ENCODE data around the gene AIMP1.
"Not testable (repeated sequence)": the region's sequence is repeated elsewhere in the genome, so short reads cannot be mapped to it uniquely, and the experiment has no call there.

Gene AIMP1

DNA sequence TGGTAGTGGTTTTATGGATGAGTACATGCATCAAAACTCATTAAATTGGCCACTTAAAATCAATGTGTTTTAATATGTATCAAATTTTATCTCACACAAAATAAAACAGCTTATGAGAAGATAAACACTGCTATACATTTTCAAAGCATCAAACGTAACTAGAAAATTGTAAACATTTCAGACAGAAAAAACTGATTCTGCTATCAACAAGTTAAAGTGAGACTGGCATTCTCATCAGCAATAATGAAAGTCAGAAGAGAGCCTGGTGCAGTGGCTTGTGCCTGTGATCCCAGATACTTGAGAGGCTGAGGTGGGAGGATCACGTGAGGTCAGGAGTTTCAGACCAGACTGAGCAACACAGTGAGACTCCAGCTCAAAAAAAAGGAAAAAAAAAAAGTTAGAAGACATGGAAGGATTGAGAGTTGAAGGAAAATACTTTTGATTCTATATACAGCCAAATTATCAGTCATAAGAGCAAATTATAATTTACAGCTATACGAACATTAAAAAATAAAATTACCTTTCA is 3.3 kb upstream of the AIMP1 start:
- no peak for DNase-seq

DNA sequence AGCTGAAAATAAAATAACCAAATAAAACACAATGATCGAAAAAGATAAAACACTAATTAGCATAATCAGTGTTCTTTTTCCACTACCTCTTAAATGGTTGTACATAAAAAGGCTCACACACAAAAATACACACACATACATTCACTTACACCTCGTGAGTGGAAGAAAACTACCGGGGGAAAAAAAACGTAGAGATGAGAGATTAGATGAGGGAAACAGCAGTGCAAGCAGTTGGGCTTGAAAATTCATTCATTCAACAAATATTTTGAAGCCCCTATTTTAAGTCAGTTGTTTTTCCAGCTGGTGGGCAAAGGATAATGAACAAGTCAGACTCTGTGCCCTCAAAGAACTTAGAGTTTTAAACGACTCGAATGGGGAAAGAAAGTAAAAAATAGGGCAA is 1.4 kb upstream of the AIMP1 start:
- no peak for DNase-seq

DNA sequence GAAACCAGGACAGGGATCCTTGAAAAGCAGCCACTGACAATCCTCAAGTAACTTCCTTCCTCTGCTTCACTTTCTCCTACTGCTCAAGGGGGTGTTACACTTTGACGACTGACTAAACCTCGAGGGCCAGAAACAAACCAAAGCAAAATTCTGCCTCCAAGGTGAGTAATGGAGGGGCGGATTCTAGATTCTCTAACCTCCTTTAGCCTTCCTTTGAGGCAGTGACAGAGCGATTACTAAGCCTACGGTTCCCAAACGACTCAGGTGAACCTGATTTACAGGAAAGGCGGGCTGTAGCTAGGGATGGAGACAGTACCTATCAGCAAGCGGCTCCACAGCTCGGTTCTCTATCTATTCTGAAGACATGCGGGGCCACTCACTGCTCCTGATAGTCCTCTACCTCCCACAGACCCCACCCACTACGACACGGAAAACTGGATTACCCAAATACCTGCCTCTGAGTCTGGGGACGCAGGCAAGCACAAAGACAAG is 828 bp upstream of the AIMP1 start:
- no peak for DNase-seq

DNA sequence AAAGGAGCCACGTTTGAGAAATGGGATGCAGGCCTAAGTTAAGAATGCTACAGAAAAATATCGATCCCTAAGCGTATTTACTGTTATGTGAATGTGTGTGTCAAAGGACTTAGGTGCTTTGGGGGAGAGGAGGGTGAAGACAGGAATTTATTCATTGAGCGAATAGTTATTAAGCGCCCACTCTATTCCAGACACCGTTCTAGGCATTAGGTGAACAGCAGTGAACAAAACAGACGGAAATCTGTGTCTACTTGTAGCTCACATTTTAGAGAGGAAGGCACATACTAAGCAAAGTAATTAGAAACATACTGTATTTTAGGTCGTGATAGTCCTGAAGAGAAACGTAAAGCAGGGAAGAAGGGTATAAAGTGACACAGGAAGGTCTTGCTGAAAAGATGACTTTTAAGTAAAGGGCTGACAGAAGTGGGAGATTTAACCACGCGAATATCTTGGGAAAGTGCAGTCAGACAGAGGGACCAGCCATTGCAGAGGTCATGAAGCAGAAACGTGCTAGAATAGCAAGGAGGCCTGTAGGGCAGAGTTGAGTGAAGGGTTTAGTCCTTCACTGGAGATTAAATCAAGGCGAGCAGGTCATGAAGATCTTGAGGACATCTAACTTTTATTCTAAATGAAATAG is 541 bp downstream of the AIMP1 start:
- no peak for DNase-seq

DNA sequence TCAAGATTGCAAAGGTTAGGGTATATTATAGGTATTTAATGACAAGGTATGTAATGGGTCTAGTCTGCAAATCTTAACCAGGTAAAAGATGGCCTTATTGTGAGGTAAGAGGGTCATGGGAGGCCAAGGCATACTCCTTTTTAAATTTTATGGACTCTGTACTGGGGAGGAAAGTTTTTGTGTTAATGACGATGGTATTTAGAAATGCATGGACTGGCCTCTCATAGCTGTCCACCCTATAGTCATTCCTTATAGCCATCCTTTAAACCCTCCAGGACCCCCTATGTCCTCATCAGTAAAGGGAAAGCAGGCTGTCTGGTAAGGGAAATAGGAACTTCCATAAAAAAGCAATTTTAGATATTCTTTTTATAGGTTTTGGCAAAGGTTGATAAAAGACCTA is 1.5 kb downstream of the AIMP1 start:
- no peak for DNase-seq

GRCh38 chr4:106318511-106318910 is 2.2 kb downstream of the AIMP1 start:
- DNase-seq = no peak

- no peak for DNase-seq
These were observed 3.9 kb downstream of the AIMP1 start for GRCh38 chr4:106320235-106320634.

DNA sequence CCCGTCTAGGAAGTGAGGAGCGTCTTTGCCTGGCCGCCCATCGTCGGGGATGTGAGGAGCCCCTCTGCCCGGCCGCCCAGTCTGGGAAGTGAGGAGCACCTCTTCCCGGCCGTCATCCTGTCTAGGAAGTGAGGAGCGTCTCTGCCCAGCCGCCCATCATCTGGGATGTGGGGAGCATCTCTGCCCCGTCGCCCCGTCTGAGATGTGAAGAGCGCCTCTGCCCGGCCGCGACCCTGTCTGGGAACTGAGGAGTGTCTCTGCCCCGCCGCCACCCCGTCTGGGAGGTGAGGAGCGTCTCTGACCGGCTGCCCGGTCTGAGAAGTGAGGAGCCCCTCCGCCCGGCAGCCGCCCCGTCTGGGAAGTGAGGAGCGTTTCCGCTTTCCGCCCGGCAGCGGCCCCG is 4.8 kb downstream of the AIMP1 start:
- not testable (repeated sequence) for DNase-seq

GRCh38 chr4:106321814-106322213 is 5.5 kb downstream of the AIMP1 start:
- not testable (repeated sequence) for DNase-seq

DNA sequence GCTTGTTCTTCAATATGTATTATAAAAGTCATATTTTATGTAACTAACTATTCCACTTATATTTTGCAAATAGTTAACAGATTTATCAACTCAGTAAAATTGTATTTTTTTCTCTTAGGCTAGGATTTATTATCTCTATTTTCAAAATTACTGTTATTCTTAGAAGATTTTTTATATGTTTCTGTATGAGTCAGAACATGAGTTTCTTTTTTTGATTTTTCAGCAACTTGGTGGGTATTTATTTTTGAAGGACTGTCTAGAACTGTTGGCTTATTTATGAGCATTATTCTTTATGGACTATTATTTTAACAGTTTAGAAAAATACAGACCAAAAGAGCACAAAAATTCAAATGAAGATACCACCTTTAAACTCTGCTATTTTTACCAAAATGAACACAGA is 6.8 kb downstream of the AIMP1 start:
- DNase-seq = no peak

DNA sequence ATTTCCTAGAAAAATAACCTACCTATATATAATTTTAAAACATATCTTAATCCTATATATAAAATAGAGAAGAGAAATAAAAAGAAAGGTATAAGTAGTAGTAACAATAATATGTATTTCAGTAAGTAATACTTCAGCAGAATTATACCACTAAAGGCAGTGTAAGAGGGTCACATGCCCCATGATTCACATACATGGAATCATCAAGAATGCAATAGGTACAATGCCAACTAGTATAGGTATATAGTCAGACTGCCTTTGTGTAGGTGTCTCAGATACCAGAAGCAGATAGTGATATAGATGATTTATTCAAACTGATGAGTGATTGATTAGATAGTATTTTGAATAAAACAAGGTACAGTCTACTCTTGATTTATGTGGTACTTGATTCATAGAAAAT is 9.4 kb downstream of the AIMP1 start:
- no peak for DNase-seq

DNA sequence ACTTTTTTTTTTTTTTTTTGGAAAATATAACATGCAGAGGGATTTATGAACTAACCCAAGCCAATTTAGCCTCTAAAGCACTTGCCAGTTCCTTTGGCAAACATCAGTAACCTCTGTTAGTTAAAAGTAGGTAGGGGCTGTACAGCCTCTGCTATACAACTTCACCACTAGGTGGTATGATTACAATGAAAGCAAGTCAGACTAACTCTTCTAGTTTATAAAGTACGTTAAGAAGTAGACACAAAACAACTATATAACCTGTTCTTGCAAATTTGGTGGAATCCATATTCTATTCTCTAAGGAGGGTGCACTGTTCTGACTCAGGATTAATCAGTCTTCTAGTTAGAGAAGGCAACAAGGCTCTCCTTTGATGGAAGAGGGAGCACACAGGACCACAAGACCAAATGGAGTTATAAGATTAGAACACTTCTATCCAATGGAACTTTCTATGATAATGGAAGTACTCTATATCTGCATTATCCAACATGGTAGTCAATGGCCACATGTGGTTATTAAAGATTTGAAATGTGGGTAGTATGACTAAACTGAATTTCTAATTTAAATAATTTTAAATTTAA is 12.8 kb downstream of the AIMP1 start:
- DNase-seq = no peak

- DNase-seq = no peak
These were observed 16.8 kb downstream of the AIMP1 start for GRCh38 chr4:106333186-106333585.

GRCh38 chr4:106334741-106335470 is 18.6 kb downstream of the AIMP1 start:
- no peak for DNase-seq

DNA sequence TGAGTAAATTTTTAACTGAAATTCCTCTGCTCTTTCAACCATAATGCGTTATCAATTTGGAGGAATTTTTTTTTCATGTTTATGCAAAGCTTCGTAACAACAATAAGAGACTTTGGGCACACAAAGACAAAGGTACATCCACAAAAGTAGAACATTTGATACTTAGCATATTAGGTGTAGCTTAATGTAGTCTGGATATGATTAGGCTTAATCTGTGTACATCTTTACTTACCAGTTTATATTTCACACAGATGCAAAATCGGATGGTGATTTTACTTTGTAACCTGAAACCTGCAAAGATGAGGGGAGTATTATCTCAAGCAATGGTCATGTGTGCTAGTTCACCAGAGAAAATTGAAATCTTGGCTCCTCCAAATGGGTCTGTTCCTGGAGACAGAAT is 20.3 kb downstream of the AIMP1 start:
- DNase-seq = no peak

DNA sequence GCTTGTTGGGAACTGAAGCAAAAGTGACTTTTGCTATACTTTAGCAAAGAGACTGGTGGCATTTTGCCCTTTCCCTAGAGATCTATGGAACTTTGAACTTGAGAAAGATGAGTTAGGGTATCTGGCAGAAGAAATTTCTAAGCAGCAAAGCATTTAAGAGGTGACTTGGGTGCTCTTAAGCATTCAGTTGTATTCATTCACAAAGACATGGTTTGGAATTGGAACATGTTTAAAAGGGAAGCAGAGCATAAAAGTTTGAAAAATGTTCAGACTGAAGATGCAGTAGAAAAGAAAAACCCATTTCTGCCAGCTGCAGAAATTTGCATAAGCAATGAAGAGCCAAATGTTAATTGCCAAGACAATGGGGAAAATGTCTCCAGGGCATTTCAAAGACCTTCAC is 21.6 kb downstream of the AIMP1 start:
- DNase-seq = no peak

- no peak for DNase-seq
These were observed 22.3 kb downstream of the AIMP1 start for GRCh38 chr4:106338671-106339070.

- DNase-seq = no peak
These were observed 23.1 kb downstream of the AIMP1 start for GRCh38 chr4:106339431-106339830.

DNA sequence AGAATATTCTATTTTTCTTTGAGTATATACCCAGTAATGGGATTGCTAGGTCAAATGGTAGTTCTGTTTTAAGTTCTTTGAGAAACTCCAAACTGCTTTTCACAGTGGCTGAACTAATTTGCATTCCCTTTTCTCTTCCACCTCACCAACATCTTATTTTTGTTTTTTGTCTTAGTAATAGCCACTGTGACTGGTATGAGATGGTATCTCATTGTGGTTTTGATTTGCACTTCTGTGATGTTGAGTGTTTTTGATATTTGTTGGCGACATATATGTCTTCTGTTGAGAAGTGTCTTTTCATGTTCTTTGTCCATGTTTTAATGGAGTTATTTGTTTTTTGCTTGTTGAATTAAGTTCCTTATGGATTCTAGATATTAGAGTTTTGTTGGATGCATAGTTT is 24.4 kb downstream of the AIMP1 start:
- DNase-seq = no peak

GRCh38 chr4:106343865-106344646 is 27.7 kb downstream of the AIMP1 start:
- DNase-seq = no peak

DNA sequence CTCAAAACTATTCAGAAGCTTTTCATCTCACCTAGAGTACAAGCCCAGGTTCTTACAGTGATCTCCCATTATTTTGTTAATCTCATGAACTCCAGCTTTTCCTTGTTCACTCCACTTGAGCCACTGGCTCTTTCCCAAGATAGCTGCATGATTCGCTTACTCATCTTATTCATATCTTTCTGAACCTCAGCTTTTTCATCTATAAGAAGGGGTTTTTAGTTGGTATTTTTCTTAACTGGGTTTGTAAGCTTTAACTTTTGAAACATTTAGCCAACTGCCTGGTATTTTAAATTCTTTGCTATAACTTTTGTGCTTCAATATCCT is 28.3 kb downstream of the AIMP1 start:
- DNase-seq = no peak

DNA sequence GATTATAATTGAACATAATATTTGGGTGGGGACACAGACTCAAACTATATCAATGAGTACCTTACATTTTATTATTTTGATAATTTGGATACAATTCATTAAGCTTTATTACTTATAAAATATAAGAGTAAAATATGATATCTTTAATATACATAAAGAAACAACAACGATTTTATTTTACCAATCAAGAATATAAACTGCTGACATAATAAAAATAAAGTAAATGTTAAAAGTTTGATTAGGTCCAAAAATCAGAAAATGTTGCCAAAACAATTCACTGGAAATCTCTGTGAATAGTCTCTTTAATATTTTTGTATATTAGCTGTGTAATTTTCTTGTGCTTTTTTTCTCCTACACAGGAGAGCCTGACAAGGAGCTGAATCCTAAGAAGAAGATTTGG is 30.8 kb downstream of the AIMP1 start:
- DNase-seq = no peak

- no peak for DNase-seq
These were observed 34.7 kb downstream of the AIMP1 start for GRCh38 chr4:106351016-106351415.

- no peak for DNase-seq
These were observed 37.4 kb downstream of the AIMP1 start for GRCh38 chr4:106353786-106354185.

All from SIG-M5 (cell line).